ENCODE data around the gene ZMYM4. TPM values are rescaled to one million over a fixed set of nuclear protein-coding genes. Genes with fewer than 3 reads are reported as not detected.

ZMYM4 gene
- total RNA-seq, 1 donor from 2014 or later, result 27.7 TPM

DNA sequence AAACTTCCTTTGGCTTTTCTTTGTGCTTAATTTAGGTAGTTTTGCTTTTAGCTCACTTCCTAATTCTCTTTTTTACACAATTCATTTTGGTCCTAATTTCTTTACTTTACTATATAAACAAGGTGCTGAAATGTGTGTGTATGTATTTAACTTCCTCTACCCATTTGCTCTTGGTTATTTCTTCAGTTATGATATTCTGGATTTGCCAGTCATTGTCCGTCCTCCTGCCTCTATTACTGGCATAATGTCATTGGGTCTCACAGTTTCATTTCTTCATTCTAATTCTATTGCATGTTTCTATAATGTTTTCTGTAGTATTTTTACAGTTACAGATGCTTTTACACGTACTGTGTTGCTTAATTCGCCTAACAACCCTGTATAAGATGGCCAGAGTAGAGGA is 96.2 kb downstream of the ZMYM4 start:
- Histone ChIP-seq H3K4me1 (no peaks in the 10 kb centered on the region), H3K9me3 (no peaks in the 10 kb centered on the region), H3K27me3 (no peaks in the 10 kb centered on the region), H3K27ac (no peak overlapping the region), H3K36me3 (peaks cover 0 to 5% of the 10 kb centered on the region in 2 donors), H3K4me3 (no peak overlapping the region)
- intact Hi-C loops (cut with DNase I), result no loop called here
- DNase-seq (ENCODE audit: extremely low spot score in 2 of 2), result no peak
- TF ChIP-seq, protein P1, sequence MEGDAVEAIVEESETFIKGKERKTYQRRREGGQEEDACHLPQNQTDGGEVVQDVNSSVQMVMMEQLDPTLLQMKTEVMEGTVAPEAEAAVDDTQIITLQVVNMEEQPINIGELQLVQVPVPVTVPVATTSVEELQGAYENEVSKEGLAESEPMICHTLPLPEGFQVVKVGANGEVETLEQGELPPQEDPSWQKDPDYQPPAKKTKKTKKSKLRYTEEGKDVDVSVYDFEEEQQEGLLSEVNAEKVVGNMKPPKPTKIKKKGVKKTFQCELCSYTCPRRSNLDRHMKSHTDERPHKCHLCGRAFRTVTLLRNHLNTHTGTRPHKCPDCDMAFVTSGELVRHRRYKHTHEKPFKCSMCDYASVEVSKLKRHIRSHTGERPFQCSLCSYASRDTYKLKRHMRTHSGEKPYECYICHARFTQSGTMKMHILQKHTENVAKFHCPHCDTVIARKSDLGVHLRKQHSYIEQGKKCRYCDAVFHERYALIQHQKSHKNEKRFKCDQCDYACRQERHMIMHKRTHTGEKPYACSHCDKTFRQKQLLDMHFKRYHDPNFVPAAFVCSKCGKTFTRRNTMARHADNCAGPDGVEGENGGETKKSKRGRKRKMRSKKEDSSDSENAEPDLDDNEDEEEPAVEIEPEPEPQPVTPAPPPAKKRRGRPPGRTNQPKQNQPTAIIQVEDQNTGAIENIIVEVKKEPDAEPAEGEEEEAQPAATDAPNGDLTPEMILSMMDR (IDR thresholded peaks at IDR 0.05), result no peak
- TF ChIP-seq POLR2A (IDR thresholded peaks at IDR 0.05) (no peak), POLR2AphosphoS5 (IDR thresholded peaks at IDR 0.05; ENCODE audit: insufficient read depth in 1 of 2, low read depth in 1 of 2) (no peak)

DNA sequence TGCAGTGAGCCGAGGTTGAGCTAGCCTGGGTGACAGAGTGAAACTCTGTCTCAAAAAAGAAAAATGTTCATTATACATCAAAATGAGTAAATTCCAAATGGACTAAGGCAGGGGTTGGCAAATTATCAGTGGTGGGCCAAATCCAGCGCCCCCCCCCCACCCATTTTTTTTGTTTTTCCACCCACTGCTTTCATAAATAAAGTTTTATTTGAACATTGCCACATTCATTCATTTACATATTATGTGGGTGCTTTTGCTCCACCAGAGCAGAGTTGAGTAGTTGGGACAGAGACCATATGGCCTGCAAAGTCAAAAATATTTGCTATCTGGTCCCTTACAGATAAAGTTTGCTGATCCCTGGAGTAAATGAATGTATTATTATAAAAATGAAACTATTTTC is 99.4 kb downstream of the ZMYM4 start:
- peaks cover 0 to 3% of the 10 kb centered on the region in 2 donors for H3K36me3 ChIP-seq
- H3K9me3 ChIP-seq, result no peaks in the 10 kb centered on the region
- no peak overlapping the region for H3K4me3 ChIP-seq
- TF ChIP-seq, protein P1 (IDR thresholded peaks at IDR 0.05), result no peak
- TF ChIP-seq POLR2AphosphoS5 (IDR thresholded peaks at IDR 0.05; ENCODE audit: insufficient read depth in 1 of 2, low read depth in 1 of 2) (no peak), POLR2A (IDR thresholded peaks at IDR 0.05) (no peak)
- H3K27ac ChIP-seq, result no peak overlapping the region
- H3K4me1 ChIP-seq, result peaks cover 7% of the 10 kb centered on the region
- intact Hi-C loops (cut with DNase I), result no loop called here
- DNase-seq (ENCODE audit: extremely low spot score in 2 of 2), result no peak
- H3K27me3 ChIP-seq, result no peaks in the 10 kb centered on the region

DNA sequence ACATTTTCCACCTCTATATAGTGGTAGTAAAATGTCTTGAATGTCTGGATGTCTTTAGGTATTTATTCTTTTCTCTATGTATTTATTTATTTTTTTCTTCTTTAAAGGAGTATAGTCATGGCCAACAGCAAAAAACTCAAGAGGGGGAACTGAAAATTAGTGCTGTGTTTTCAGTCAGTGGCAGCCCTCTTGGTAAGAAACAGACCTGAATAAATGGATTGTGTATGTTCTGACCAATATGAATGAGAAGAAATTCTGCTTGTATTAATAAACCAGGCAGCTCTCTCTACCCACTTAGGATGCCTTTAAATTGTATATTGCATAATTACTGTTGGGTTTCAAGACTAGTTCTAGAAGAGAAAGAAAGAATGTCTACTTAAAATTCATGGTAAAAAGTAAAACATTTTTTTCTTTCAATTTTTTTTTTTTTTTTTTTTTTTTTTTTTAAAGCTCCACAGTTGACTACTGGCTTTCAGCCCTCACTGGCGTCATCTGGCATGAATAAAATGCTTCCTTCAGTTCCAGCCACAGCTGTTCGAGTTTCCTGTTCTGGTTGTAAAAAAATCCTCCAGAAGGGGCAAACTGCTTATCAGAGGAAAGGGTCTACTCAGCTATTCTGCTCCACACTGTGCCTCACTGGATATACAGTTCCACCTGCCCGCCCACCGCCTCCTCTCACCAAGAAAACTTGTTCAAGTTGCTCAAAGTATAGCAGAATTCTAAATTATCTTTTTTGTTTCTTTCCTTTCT is 101.6 kb downstream of the ZMYM4 start:
- intact Hi-C loops (cut with DNase I), result no loop called here
- Histone ChIP-seq H3K9me3 (no peaks in the 10 kb centered on the region), H3K4me1 (peaks cover 7% of the 10 kb centered on the region), H3K4me3 (no peak overlapping the region), H3K36me3 (no peaks in the 10 kb centered on the region), H3K27me3 (no peaks in the 10 kb centered on the region), H3K27ac (no peak overlapping the region)
- DNase-seq (ENCODE audit: extremely low spot score in 2 of 2), result no peak
- TF ChIP-seq POLR2AphosphoS5 (IDR thresholded peaks at IDR 0.05; ENCODE audit: insufficient read depth in 1 of 2, low read depth in 1 of 2) (no peak), POLR2A (IDR thresholded peaks at IDR 0.05) (no peak)
- TF ChIP-seq, protein P1 (IDR thresholded peaks at IDR 0.05), result no peak

DNA sequence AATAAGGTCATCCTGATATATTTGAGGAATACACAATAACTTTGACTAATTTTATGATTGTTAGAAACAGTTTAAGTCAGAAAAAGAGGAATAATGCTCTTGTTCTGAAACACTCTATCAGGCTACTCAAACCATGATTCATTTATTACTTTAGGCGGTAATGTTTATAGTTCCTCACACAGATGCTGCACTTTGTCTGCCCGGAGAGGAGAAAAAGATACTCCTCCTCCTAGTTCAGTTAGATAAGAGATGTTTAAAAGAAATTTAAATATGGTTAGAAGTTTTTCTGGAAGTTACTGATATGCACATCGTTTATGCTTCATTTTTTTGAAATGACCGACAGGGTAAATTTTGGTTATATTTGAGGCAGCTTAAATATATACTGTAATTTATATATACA is 103.0 kb downstream of the ZMYM4 start:
- H3K36me3 ChIP-seq, result no peaks in the 10 kb centered on the region
- peaks cover 7% of the 10 kb centered on the region for H3K4me1 ChIP-seq
- intact Hi-C loops (cut with DNase I), result no loop called here
- TF ChIP-seq POLR2A (IDR thresholded peaks at IDR 0.05), result no peak
- TF ChIP-seq POLR2AphosphoS5 (IDR thresholded peaks at IDR 0.05; ENCODE audit: insufficient read depth in 1 of 2, low read depth in 1 of 2), result no peak
- TF ChIP-seq, protein P1 (IDR thresholded peaks at IDR 0.05), result no peak
- DNase-seq (ENCODE audit: extremely low spot score in 2 of 2), result no peak
- H3K27ac ChIP-seq, result no peak overlapping the region
- H3K27me3 ChIP-seq, result no peaks in the 10 kb centered on the region
- H3K4me3 ChIP-seq, result no peak overlapping the region
- H3K9me3 ChIP-seq, result no peaks in the 10 kb centered on the region

DNA sequence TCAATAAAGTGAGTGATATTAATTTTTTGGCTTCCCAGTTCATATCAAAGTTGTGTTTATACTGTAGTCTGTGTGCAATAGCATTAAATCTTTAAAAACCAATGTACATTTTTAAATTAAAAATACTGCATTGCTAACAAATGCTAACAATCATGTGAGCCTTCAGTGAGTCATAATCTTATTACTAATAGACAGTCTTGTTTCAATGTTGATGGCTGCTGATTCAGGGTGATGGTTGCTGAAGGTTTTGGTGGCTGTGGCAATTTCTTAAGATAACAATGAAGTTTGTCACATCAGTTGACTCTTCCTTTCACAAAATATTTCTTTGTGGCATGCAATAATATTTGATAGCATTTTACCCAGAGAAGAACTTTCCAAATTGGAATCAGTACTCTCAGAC is 109.0 kb downstream of the ZMYM4 start:
- no peak overlapping the region for H3K4me3 ChIP-seq
- no peaks in the 10 kb centered on the region for H3K36me3 ChIP-seq
- no peaks in the 10 kb centered on the region for H3K27me3 ChIP-seq
- TF ChIP-seq POLR2AphosphoS5 (IDR thresholded peaks at IDR 0.05; ENCODE audit: insufficient read depth in 1 of 2, low read depth in 1 of 2) (no peak), POLR2A (IDR thresholded peaks at IDR 0.05) (no peak)
- TF ChIP-seq, protein P1 (IDR thresholded peaks at IDR 0.05), result no peak
- no peak for DNase-seq (ENCODE audit: extremely low spot score in 2 of 2)
- intact Hi-C loops (cut with DNase I), result no loop called here
- H3K4me1 ChIP-seq, result no peaks in the 10 kb centered on the region
- no peaks in the 10 kb centered on the region for H3K9me3 ChIP-seq
- no peak overlapping the region for H3K27ac ChIP-seq
